ENCODE measurements around the gene HAUS8. TPM values are rescaled to one million over a fixed set of nuclear protein-coding genes. Genes with fewer than 3 reads are reported as not detected.
"Not testable (repeated sequence)": the region's sequence is repeated elsewhere in the genome, so short reads cannot be mapped to it uniquely, and the experiment has no call there.

The HAUS8 gene
- total RNA-seq, 1 donor from 2014 or later, result 37.4 TPM

- intact Hi-C loops (cut with micrococcal nuclease), result no loop called here
Measured at GRCh38 chr19:17103177-17103576, 27.9 kb upstream of the HAUS8 start.

- intact Hi-C loops (cut with micrococcal nuclease), result no loop called here
Measured at GRCh38 chr19:17101686-17102628, 26.7 kb upstream of the HAUS8 start.

GRCh38 chr19:17098326-17098725 lies 23.1 kb upstream of the HAUS8 start:
- intact Hi-C loops (cut with micrococcal nuclease), result no loop called here

- intact Hi-C loops (cut with micrococcal nuclease), result no loop called here
Measured at GRCh38 chr19:17097593-17098126, 22.4 kb upstream of the HAUS8 start.

- intact Hi-C loops (cut with micrococcal nuclease), result no loop called here
Measured at GRCh38 chr19:17095141-17095919, 20.1 kb upstream of the HAUS8 start.

GRCh38 chr19:17094694-17095093 lies 19.4 kb upstream of the HAUS8 start:
- intact Hi-C loops (cut with micrococcal nuclease), result not testable (repeated sequence)

GRCh38 chr19:17092696-17093095 lies 17.4 kb upstream of the HAUS8 start:
- intact Hi-C loops (cut with micrococcal nuclease), result no loop called here

- intact Hi-C loops (cut with micrococcal nuclease), result no loop called here
Measured at GRCh38 chr19:17091758-17092333, 16.6 kb upstream of the HAUS8 start.

GRCh38 chr19:17090583-17090982 lies 15.3 kb upstream of the HAUS8 start:
- intact Hi-C loops (cut with micrococcal nuclease), result no loop called here

GRCh38 chr19:17088552-17088951 lies 13.3 kb upstream of the HAUS8 start:
- intact Hi-C loops (cut with micrococcal nuclease), result no loop called here

- intact Hi-C loops (cut with micrococcal nuclease), result no loop called here
Measured at GRCh38 chr19:17086834-17087233, 11.6 kb upstream of the HAUS8 start.

- intact Hi-C loops (cut with micrococcal nuclease), result no loop called here
Measured at GRCh38 chr19:17086120-17086519, 10.9 kb upstream of the HAUS8 start.

GRCh38 chr19:17081672-17082630 lies 6.7 kb upstream of the HAUS8 start:
- intact Hi-C loops (cut with micrococcal nuclease), result no loop called here

GRCh38 chr19:17080440-17080801 lies 5.2 kb upstream of the HAUS8 start:
- intact Hi-C loops (cut with micrococcal nuclease), result no loop called here

- intact Hi-C loops (cut with micrococcal nuclease), result loop anchor here (10.0 kb wide), 1 partner anchor 185 kb away; the partner anchor contains the start of genes BABAM1 and USHBP1
Measured at GRCh38 chr19:17079710-17080439, 4.6 kb upstream of the HAUS8 start.

GRCh38 chr19:17078920-17079709 lies 3.9 kb upstream of the HAUS8 start:
- intact Hi-C loops (cut with micrococcal nuclease), result loop anchor here (10.0 kb wide), 1 partner anchor 186 kb away; the partner anchor contains the start of genes BABAM1 and USHBP1

GRCh38 chr19:17078036-17078919 lies 3.0 kb upstream of the HAUS8 start:
- intact Hi-C loops (cut with micrococcal nuclease), result loop anchor here (10.0 kb wide), 1 partner anchor 187 kb away; the partner anchor contains the start of genes BABAM1 and USHBP1
